OCI-LY7 (cell line): ENCODE results near the gene ANKH. TPM values are rescaled to one million over a fixed set of nuclear protein-coding genes. Genes with fewer than 3 reads are reported as not detected.

Experiments used
- BruUV-seq: library from RNA; stranded (reverse); fragments of 400-500 nt; replicated peaks from 2 replicates; lab custom pipeline; 2021; lab: Mats Ljungman, UMichigan
- CTCF ChIA-PET: fragments of 300-600 bp; sonication (Branson Sonifier 250); formaldehyde crosslinking; loops from one replicate; lab custom pipeline; 2022; ENCODE audit warnings: antibody characterized with exemption; ENCODE audit not compliant: unreplicated experiment; lab: Charles Lee
- POLR2A ChIA-PET: fragments of 300-600 bp; sonication (Branson Sonifier 250); formaldehyde crosslinking; loops from one replicate; lab custom pipeline; 2022; ENCODE audit warnings: antibody characterized with exemption; lab: Charles Lee
- DNase-seq: peaks from one replicate; pipeline ENCODE4 v3.0.0-alpha.2; 2015; ENCODE audit warnings: low spot score
- H2AFZ ChIP-seq: fragments of 200-600 bp; sonication (generic), shearing (Covaris generic); 2 replicates; pipeline ENCODE4 v1.6.1; 2014; ENCODE audit warnings: mild to moderate bottlenecking, antibody characterized with exemption, low read length, moderate library complexity
- H3K27ac ChIP-seq: fragments of 200-600 bp; sonication (generic); 2 replicates; pipeline ENCODE4 v1.5.1; 2014; ENCODE audit warnings: mixed run types, low read depth, mild to moderate bottlenecking, moderate library complexity, low read length, inconsistent platforms; ENCODE audit not compliant: poor library complexity, severe bottlenecking
- H3K36me3 ChIP-seq: fragments of 200-600 bp; sonication (generic); 2 replicates; pipeline ENCODE4 v1.6.1; 2014; ENCODE audit warnings: mild to moderate bottlenecking, antibody characterized with exemption, low read length, moderate library complexity, mixed read lengths; ENCODE audit not compliant: insufficient read depth
- H3K4me1 ChIP-seq: fragments of 200-600 bp; sonication (generic); 2 replicates; pipeline ENCODE4 v1.5.1; 2014; ENCODE audit warnings: mild to moderate bottlenecking, low read length; ENCODE audit not compliant: insufficient read depth, poor library complexity, severe bottlenecking
- H3K4me2 ChIP-seq: fragments of 200-600 bp; sonication (generic); 2 replicates; pipeline ENCODE4 v1.6.1; 2014; ENCODE audit warnings: mild to moderate bottlenecking, low read length
- H3K4me3 ChIP-seq: fragments of 200-600 bp; sonication (generic); 2 replicates; pipeline ENCODE4 v1.5.1; 2014; ENCODE audit warnings: mild to moderate bottlenecking, low read depth, low read length; ENCODE audit not compliant: poor library complexity, severe bottlenecking
- H3K79me2 ChIP-seq: fragments of 200-600 bp; sonication (generic); 2 replicates; pipeline ENCODE4 v1.6.1; 2016; ENCODE audit warnings: low read depth, mild to moderate bottlenecking, low read length, moderate library complexity, mixed read lengths; ENCODE audit not compliant: insufficient read depth
- H3K9me2 ChIP-seq: fragments of 200-600 bp; sonication (generic); 2 replicates; pipeline ENCODE4 v1.6.1; 2016; ENCODE audit warnings: mild to moderate bottlenecking, low read length, mixed read lengths; ENCODE audit not compliant: insufficient read depth
- H3K9me3 ChIP-seq: fragments of 200-600 bp; sonication (generic); 2 replicates; pipeline ENCODE4 v1.6.1; 2014; ENCODE audit warnings: mild to moderate bottlenecking, mixed run types, low read length, mixed read lengths
- H4K20me1 ChIP-seq: fragments of 200-600 bp; sonication (generic); 2 replicates; pipeline ENCODE4 v1.6.1; 2014; ENCODE audit warnings: mild to moderate bottlenecking, antibody characterized with exemption, low read length, moderate library complexity, mixed read lengths; ENCODE audit not compliant: insufficient read depth
- CTCF ChIP-seq: fragments of 200-600 bp; sonication (generic); conservative IDR thresholded peaks from 2 replicates; pipeline ENCODE4 v1.5.1; 2014; ENCODE audit warnings: mild to moderate bottlenecking, antibody characterized with exemption, low read length, moderate library complexity, mixed read lengths
- EZH2phosphoT487 ChIP-seq: fragments of 200-600 bp; sonication (generic); IDR thresholded peaks from 2 replicates; pipeline ENCODE4 v1.6.1; 2018; ENCODE audit warnings: low read depth, borderline replicate concordance, mild to moderate bottlenecking, mixed run types, antibody characterized with exemption, low read length, moderate library complexity, mixed read lengths
- intact Hi-C: fragments of 100-400 bp; cut with micrococcal nuclease; formaldehyde crosslinking; loops from one replicate; pipeline ENCODE4 v1.10.0; 2022; ENCODE audit not compliant: unreplicated experiment
- total RNA-seq, 2 experiments: library from RNA; depleted of rRNA in 1 of 2; stranded (reverse); fragments of >200 nt in 1 of 2; shearing (Covaris generic) in 1 of 2; gene quantifications; 2 replicates each; pipeline ENCODE4 v1.2.3, GENCODE V29; 2014 to 2022

ANKH gene
- total RNA-seq, 2 experiments from 2014 or later = 23.1 to 80.4 TPM

GRCh38 chr5:14667770-14668169, 203.8 kb downstream of the ANKH start:
- CTCF ChIA-PET = no interaction called here
- BruUV-seq = no TSS peak
- Histone ChIP-seq H3K9me2 (no peaks in the 10 kb centered on the region), H4K20me1 (peaks cover 47% of the 10 kb centered on the region), H3K4me3 (peak overlapping the region; percentile 34), H3K79me2 (peaks cover 91% of the 10 kb centered on the region), H3K4me2 (peak overlapping the region; percentile 97), H3K36me3 (peaks cover 37% of the 10 kb centered on the region), H3K4me1 (peaks cover 86% of the 10 kb centered on the region), H2AFZ (no peak overlapping the region), H3K9me3 (no peaks in the 10 kb centered on the region), H3K27ac (no peak overlapping the region)
- intact Hi-C loops = loop anchor here (5.0 to 10.0 kb wide), 3 partner anchors 445 to 1797 kb away; partner anchors contain the start of gene ZNF622
- DNase-seq = no peak
- no peak for TF ChIP-seq CTCF
- POLR2A ChIA-PET = interaction anchor here (0.6 to 2.6 kb wide), 7 partner anchors 8 to 200 kb away, joined by 3 to 9 read pairs (median 5); no protein-coding TSS in a partner anchor

GRCh38 chr5:14667290-14667689, 204.3 kb downstream of the ANKH start:
- Histone ChIP-seq H3K4me1 (peaks cover 81% of the 10 kb centered on the region), H3K4me3 (peak overlapping the region; percentile 87), H3K36me3 (peaks cover 40% of the 10 kb centered on the region), H3K9me2 (no peaks in the 10 kb centered on the region), H3K4me2 (peak overlapping the region; percentile 97), H3K27ac (no peak overlapping the region), H4K20me1 (peaks cover 42% of the 10 kb centered on the region), H3K9me3 (no peaks in the 10 kb centered on the region), H3K79me2 (peaks cover 88% of the 10 kb centered on the region), H2AFZ (no peak overlapping the region)
- ChIA-PET POLR2A (interaction anchor here (0.6 to 2.6 kb wide), 9 partner anchors 8 to 201 kb away, joined by 3 to 9 read pairs (median 5); no protein-coding TSS in a partner anchor), CTCF (no interaction called here)
- intact Hi-C loops = loop anchor here (5.0 to 10.0 kb wide), 3 partner anchors 445 to 1798 kb away; partner anchors contain the start of gene ZNF622
- no peak for TF ChIP-seq CTCF
- no peak for TF ChIP-seq EZH2phosphoT487
- no TSS peak for BruUV-seq
- no peak for DNase-seq

- Histone ChIP-seq H3K4me3 (peak overlapping the region; percentile 87), H4K20me1 (peaks cover 36% of the 10 kb centered on the region), H2AFZ (no peak overlapping the region), H3K9me3 (no peaks in the 10 kb centered on the region), H3K36me3 (peaks cover 39% of the 10 kb centered on the region), H3K4me2 (peak overlapping the region; percentile 97), H3K9me2 (no peaks in the 10 kb centered on the region), H3K79me2 (peaks cover 79% of the 10 kb centered on the region), H3K4me1 (peaks cover 72% of the 10 kb centered on the region), H3K27ac (peak overlapping the region; percentile 90)
- POLR2A ChIA-PET = interaction anchor here (1.0 to 2.6 kb wide), 6 partner anchors 9 to 41 kb away, joined by 3 to 9 read pairs (median 6); no protein-coding TSS in a partner anchor
- DNase-seq = no peak
- TF ChIP-seq CTCF = no peak
- TF ChIP-seq EZH2phosphoT487 = no peak
- no TSS peak for BruUV-seq
- CTCF ChIA-PET = no interaction called here
- intact Hi-C loops = loop anchor here (5.0 to 10.0 kb wide), 3 partner anchors 444 to 1798 kb away; partner anchors contain the start of gene ZNF622
These were observed 205.2 kb downstream of the ANKH start for GRCh38 chr5:14666357-14666756.
